ENCODE measurements around the gene AFAP1.

AFAP1 gene

GRCh38 chr4:7801001-7801400 is 138.7 kb downstream of the AFAP1 start:
- no peak for TF ChIP-seq POLR2A (IDR thresholded peaks at IDR 0.05; ENCODE audit: low read depth, low read length)
- FAIRE-seq (no peak), DNase-seq (ENCODE audit: insufficient read length) (no peak)

GRCh38 chr4:7800410-7800809 is 139.3 kb downstream of the AFAP1 start:
- FAIRE-seq, result no peak

GRCh38 chr4:7799736-7800135 is 139.9 kb downstream of the AFAP1 start:
- FAIRE-seq (no peak), DNase-seq (ENCODE audit: insufficient read length) (no peak)
- TF ChIP-seq TAF1 (IDR thresholded peaks at IDR 0.05; ENCODE audit: borderline replicate concordance, low read depth, low read length) (no peak), POLR2AphosphoS5 (IDR thresholded peaks at IDR 0.05; ENCODE audit: low read depth, low read length) (no peak), POLR2A (IDR thresholded peaks at IDR 0.05; ENCODE audit: low read depth, low read length) (no peak)

More at GRCh38 chr4:7800410-7800809, 139.3 kb downstream of the AFAP1 start:
- TF ChIP-seq POLR2AphosphoS5 (IDR thresholded peaks at IDR 0.05; ENCODE audit: low read depth, low read length), result no peak
- TF ChIP-seq TAF1 (IDR thresholded peaks at IDR 0.05; ENCODE audit: borderline replicate concordance, low read depth, low read length), result no peak
- no peak for TF ChIP-seq POLR2A (IDR thresholded peaks at IDR 0.05; ENCODE audit: low read depth, low read length)
- no peak for DNase-seq (ENCODE audit: insufficient read length)

- TF ChIP-seq POLR2AphosphoS5 (IDR thresholded peaks at IDR 0.05; ENCODE audit: low read depth, low read length) (no peak), POLR2A (IDR thresholded peaks at IDR 0.05; ENCODE audit: low read depth, low read length) (no peak), TAF1 (IDR thresholded peaks at IDR 0.05; ENCODE audit: borderline replicate concordance, low read depth, low read length) (no peak)
- DNase-seq (ENCODE audit: insufficient read length) (no peak), FAIRE-seq (no peak)
Measured at GRCh38 chr4:7799306-7799705, 140.4 kb downstream of the AFAP1 start.

- FAIRE-seq, result no peak
- DNase-seq (ENCODE audit: insufficient read length), result no peak
- TF ChIP-seq POLR2A (IDR thresholded peaks at IDR 0.05; ENCODE audit: low read depth, low read length) (no peak), POLR2AphosphoS5 (IDR thresholded peaks at IDR 0.05; ENCODE audit: low read depth, low read length) (no peak), TAF1 (IDR thresholded peaks at IDR 0.05; ENCODE audit: borderline replicate concordance, low read depth, low read length) (no peak)
Measured at GRCh38 chr4:7798178-7798995, 141.3 kb downstream of the AFAP1 start.

- TF ChIP-seq POLR2A (IDR thresholded peaks at IDR 0.05; ENCODE audit: low read depth, low read length) (no peak), TAF1 (IDR thresholded peaks at IDR 0.05; ENCODE audit: borderline replicate concordance, low read depth, low read length) (no peak), POLR2AphosphoS5 (IDR thresholded peaks at IDR 0.05; ENCODE audit: low read depth, low read length) (no peak)
- no peak for DNase-seq (ENCODE audit: insufficient read length)
- FAIRE-seq, result no peak
Measured at GRCh38 chr4:7797330-7797729, 142.3 kb downstream of the AFAP1 start.

- no peak for DNase-seq (ENCODE audit: insufficient read length)
- TF ChIP-seq POLR2A (IDR thresholded peaks at IDR 0.05; ENCODE audit: low read depth, low read length), result no peak
- no peak for TF ChIP-seq TAF1 (IDR thresholded peaks at IDR 0.05; ENCODE audit: borderline replicate concordance, low read depth, low read length)
- FAIRE-seq, result no peak
Measured at GRCh38 chr4:7795983-7796382, 143.7 kb downstream of the AFAP1 start.

- DNase-seq (ENCODE audit: insufficient read length), result no peak
- peak; percentile 87 for FAIRE-seq
- no peak for TF ChIP-seq POLR2A (IDR thresholded peaks at IDR 0.05; ENCODE audit: low read depth, low read length)
- TF ChIP-seq POLR2AphosphoS5 (IDR thresholded peaks at IDR 0.05; ENCODE audit: low read depth, low read length), result no peak
- TF ChIP-seq TAF1 (IDR thresholded peaks at IDR 0.05; ENCODE audit: borderline replicate concordance, low read depth, low read length), result no peak
Measured at GRCh38 chr4:7793186-7793585, 146.5 kb downstream of the AFAP1 start.

- FAIRE-seq (peak; percentile 76), DNase-seq (ENCODE audit: insufficient read length) (no peak)
- TF ChIP-seq TAF1 (IDR thresholded peaks at IDR 0.05; ENCODE audit: borderline replicate concordance, low read depth, low read length) (no peak), POLR2AphosphoS5 (IDR thresholded peaks at IDR 0.05; ENCODE audit: low read depth, low read length) (no peak), POLR2A (IDR thresholded peaks at IDR 0.05; ENCODE audit: low read depth, low read length) (no peak)
Measured at GRCh38 chr4:7792616-7793015, 147.0 kb downstream of the AFAP1 start.

- FAIRE-seq (peak; percentile 68), DNase-seq (ENCODE audit: insufficient read length) (no peak)
- TF ChIP-seq POLR2A (IDR thresholded peaks at IDR 0.05; ENCODE audit: low read depth, low read length) (no peak), POLR2AphosphoS5 (IDR thresholded peaks at IDR 0.05; ENCODE audit: low read depth, low read length) (no peak), TAF1 (IDR thresholded peaks at IDR 0.05; ENCODE audit: borderline replicate concordance, low read depth, low read length) (no peak)
Measured at GRCh38 chr4:7790999-7791398, 148.7 kb downstream of the AFAP1 start.

GRCh38 chr4:7790023-7790422 is 149.6 kb downstream of the AFAP1 start:
- FAIRE-seq (no peak), DNase-seq (ENCODE audit: insufficient read length) (no peak)
- TF ChIP-seq TAF1 (IDR thresholded peaks at IDR 0.05; ENCODE audit: borderline replicate concordance, low read depth, low read length) (no peak), POLR2AphosphoS5 (IDR thresholded peaks at IDR 0.05; ENCODE audit: low read depth, low read length) (no peak), POLR2A (IDR thresholded peaks at IDR 0.05; ENCODE audit: low read depth, low read length) (no peak)

- no peak for FAIRE-seq
- TF ChIP-seq POLR2A (IDR thresholded peaks at IDR 0.05; ENCODE audit: low read depth, low read length), result no peak
- no peak for TF ChIP-seq TAF1 (IDR thresholded peaks at IDR 0.05; ENCODE audit: borderline replicate concordance, low read depth, low read length)
- no peak for TF ChIP-seq POLR2AphosphoS5 (IDR thresholded peaks at IDR 0.05; ENCODE audit: low read depth, low read length)
- DNase-seq (ENCODE audit: insufficient read length), result no peak
Measured at GRCh38 chr4:7788694-7789425, 150.8 kb downstream of the AFAP1 start.
